Measurements from ENCODE around the gene IRF2BPL. TPM values are rescaled to one million over a fixed set of nuclear protein-coding genes. Genes with fewer than 3 reads are reported as not detected.

IRF2BPL gene
- total and polyA plus RNA-seq, 2 of the 4 experiments (the other 2 are of a cell fraction): 6.3 to 14.5 TPM

- ChIA-PET POLR2A (ENCODE audit: unreplicated experiment) (interaction anchor here (0.7 to 1.2 kb wide), 3 partner anchors 22 to 26 kb away, joined by 3 to 5 read pairs (median 4); no protein-coding TSS in a partner anchor), CTCF (no interaction called here)
- dilution Hi-C loops (cut with HindIII; ENCODE audit: low sequenced_read_pairs, unreplicated experiment) (no loop called here), in situ Hi-C loops (cut with MboI; ENCODE audit: low sequenced_read_pairs) (loop anchor here (25.0 kb wide), 1 partner anchor 1064 kb away; the partner anchor contains the start of genes IFT43 and TGFB3), intact Hi-C loops (cut with micrococcal nuclease) (no loop called here)
- H4K91ac ChIP-seq (ENCODE audit: insufficient read depth, low read depth, low read length): peak overlapping the region; percentile 86
- peak overlapping the region; percentile 28 for H2AFZ ChIP-seq (replicated peaks; ENCODE audit: low read length, poor library complexity)
- ATAC-seq (ENCODE audit: low read depth) (no peak), DNase-seq (no peak)
- H3K4me3 ChIP-seq (ENCODE audit: insufficient read depth, low read depth, low read length): no peak overlapping the region
- peak overlapping the region; percentile 2; the same call in 1 of the 2 replicates for H3K23ac ChIP-seq (ENCODE audit: low read depth, low read length)
- H3K14ac ChIP-seq (replicated peaks; ENCODE audit: low read depth, low read length): peak overlapping the region; percentile 9; the same call in 1 of the 2 replicates
- no peaks in the 10 kb centered on the region; the same call in 1 of the 2 replicates for H3K9me1 ChIP-seq (ENCODE audit: insufficient read depth, low read length)
- H2AK9ac ChIP-seq (replicated peaks; ENCODE audit: low read depth, low read length, poor library complexity): peak overlapping the region; percentile 6
- H2AK5ac ChIP-seq (ENCODE audit: low read depth, low read length): peak overlapping the region; percentile 71
- H3K9me3 ChIP-seq (ENCODE audit: control insufficient read depth, insufficient read depth, low read length): peaks cover 3% of the 10 kb centered on the region; the same call in 1 of the 2 replicates
- H2BK120ac ChIP-seq (ENCODE audit: low read depth, low read length): peak overlapping the region; percentile 17
- H3K4ac ChIP-seq (ENCODE audit: low read depth, low read length): peak overlapping the region; percentile 91
- peak overlapping the region; percentile 60 for H4K5ac ChIP-seq (ENCODE audit: low read depth, low read length)
- peak overlapping the region; percentile 8 for H3K27ac ChIP-seq (ENCODE audit: insufficient read depth, low read length)
- WGBS, 2 experiments (ENCODE audit: extremely low coverage in 2 of 2, insufficient read length in 1 of 2): 44% methylated on average over 3 of the region's 11 CpGs; no CpG with 5 or more reads in 1 of the 2 experiments
- no peaks in the 10 kb centered on the region for H3K27me3 ChIP-seq (ENCODE audit: control insufficient read depth, insufficient read depth, low read length)
- no peak overlapping the region for H3K4me2 ChIP-seq (ENCODE audit: low read depth, low read length)
- H2BK20ac ChIP-seq (ENCODE audit: low read depth, low read length): peak overlapping the region; percentile 79
- peaks cover 10% of the 10 kb centered on the region for H3K4me1 ChIP-seq (ENCODE audit: control insufficient read depth, insufficient read depth, low read length)
- H3K36me3 ChIP-seq (ENCODE audit: control insufficient read depth, insufficient read depth, low read length): no peaks in the 10 kb centered on the region
- no peaks in the 10 kb centered on the region for H4K20me1 ChIP-seq (ENCODE audit: insufficient read depth, low read length)
- H3K56ac ChIP-seq (ENCODE audit: extremely low read depth, insufficient read depth, low read length): no peak overlapping the region
- TF ChIP-seq FOS (IDR thresholded peaks at IDR 0.05; ENCODE audit: low read depth, low read length) (no peak), NFE2L2 (IDR thresholded peaks at IDR 0.05; ENCODE audit: low read depth, low read length) (no peak), RAD21 (IDR thresholded peaks at IDR 0.05; ENCODE audit: low read length) (no peak), RFX5 (IDR thresholded peaks at IDR 0.05; ENCODE audit: low read depth, low read length) (no peak), MAZ (IDR thresholded peaks at IDR 0.05; ENCODE audit: borderline replicate concordance, low read depth, low read length) (no peak), RCOR1 (IDR thresholded peaks at IDR 0.05; ENCODE audit: insufficient replicate concordance, low read length) (no peak), CHD1 (IDR thresholded peaks at IDR 0.05; ENCODE audit: low read depth, low read length) (no peak), USF2 (IDR thresholded peaks at IDR 0.05; ENCODE audit: low read depth, low read length) (no peak), CEBPB (IDR thresholded peaks at IDR 0.05; ENCODE audit: low read depth, low read length) (no peak), MAFK (IDR thresholded peaks at IDR 0.05; ENCODE audit: low read depth, low read length) (no peak), SMC3 (IDR thresholded peaks at IDR 0.05; ENCODE audit: low read depth, low read length) (no peak), POLR2A (IDR thresholded peaks at IDR 0.05; ENCODE audit: low read depth, low read length) (no peak), MXI1 (IDR thresholded peaks at IDR 0.05; ENCODE audit: borderline replicate concordance, low read depth, low read length) (no peak), BHLHE40 (IDR thresholded peaks at IDR 0.05; ENCODE audit: low read depth, low read length) (no peak), CTCF (conservative IDR thresholded peaks at IDR 0.05; ENCODE audit: low read depth, low read length) (no peak), ELK1 (IDR thresholded peaks at IDR 0.05; ENCODE audit: borderline replicate concordance, low read depth, low read length) (no peak)
- peak overlapping the region; percentile 70 for H2BK5ac ChIP-seq (ENCODE audit: low read depth, low read length, poor library complexity, severe bottlenecking)
- peak overlapping the region; percentile 59; the same call in 1 of the 3 replicates for H2BK15ac ChIP-seq (ENCODE audit: low read depth, low read length)
- BruUV-seq (replicated peaks): no TSS peak
- H3K9ac ChIP-seq (ENCODE audit: low read depth, low read length): peak overlapping the region; percentile 2; the same call in 1 of the 2 replicates
- 0 out of 4 replicates have a peak, but pooled peaks cover 0 to 6% of the 10 kb centered on the region in 2 experiments for H3K79me1 ChIP-seq (ENCODE audit: low read depth in 1 of 2, low read length in 2 of 2)
- H3K18ac ChIP-seq (ENCODE audit: low read depth, low read length): peak overlapping the region; percentile 42; the same call in 1 of the 2 replicates
- H4K8ac ChIP-seq (ENCODE audit: low read depth in 2 of 2, low read length in 2 of 2): peak overlapping the region; percentile 21 to 82; a peak in 2 of 4 replicates
These were observed 22.6 kb upstream of the IRF2BPL start for GRCh38 chr14:77051116-77051515.

Data from IMR-90 (cell line).